ENCODE results near the gene FAM171A1. TPM values are rescaled to one million over a fixed set of nuclear protein-coding genes. Genes with fewer than 3 reads are reported as not detected.
"Not testable (repeated sequence)": the region's sequence is repeated elsewhere in the genome, so short reads cannot be mapped to it uniquely, and the experiment has no call there.

Gene FAM171A1
- total RNA-seq, 3 donors from 2014 or later = 2.7 to 4.2 (median 3.7) TPM

- no peak for DNase-seq
- ATAC-seq = no peak
- Mint-ChIP-seq H3K4me3 (no peak overlapping the region), H3K27me3 (ENCODE audit: low read depth) (no peaks in the 10 kb centered on the region), H3K4me1 (ENCODE audit: low read depth) (no peaks in the 10 kb centered on the region), H3K9me3 (no peaks in the 10 kb centered on the region), H3K36me3 (ENCODE audit: insufficient read depth) (no peaks in the 10 kb centered on the region)
Measured at GRCh38 chr10:15280974-15281373, 90.1 kb downstream of the FAM171A1 start.

DNA sequence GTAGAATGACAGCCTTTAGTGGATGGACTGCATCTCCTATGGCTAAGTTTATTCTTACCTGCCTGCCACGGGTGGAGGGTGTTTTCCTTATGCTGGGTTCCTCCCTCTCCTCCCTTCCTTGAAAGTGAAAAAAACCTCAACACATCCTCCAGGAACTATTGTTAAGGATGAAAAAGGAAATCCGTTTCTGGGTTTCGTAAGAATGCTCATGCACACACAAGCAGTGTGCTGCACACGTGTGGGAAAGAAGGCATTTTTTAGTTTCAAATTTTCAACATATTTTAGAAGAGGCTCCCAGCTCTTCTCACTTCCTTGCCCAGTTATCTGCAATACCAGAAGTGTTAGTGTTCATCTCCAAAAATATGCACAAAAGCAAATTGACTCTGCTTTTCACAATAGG is 90.6 kb downstream of the FAM171A1 start:
- no peaks in the 10 kb centered on the region for H3K36me3 Mint-ChIP-seq (ENCODE audit: insufficient read depth)
- no peaks in the 10 kb centered on the region for H3K27me3 Mint-ChIP-seq (ENCODE audit: low read depth)
- ATAC-seq (no peak), DNase-seq (no peak)
- H3K9me3 Mint-ChIP-seq = no peaks in the 10 kb centered on the region
- no peaks in the 10 kb centered on the region for H3K4me1 Mint-ChIP-seq (ENCODE audit: low read depth)
- H3K4me3 Mint-ChIP-seq = no peak overlapping the region

DNA sequence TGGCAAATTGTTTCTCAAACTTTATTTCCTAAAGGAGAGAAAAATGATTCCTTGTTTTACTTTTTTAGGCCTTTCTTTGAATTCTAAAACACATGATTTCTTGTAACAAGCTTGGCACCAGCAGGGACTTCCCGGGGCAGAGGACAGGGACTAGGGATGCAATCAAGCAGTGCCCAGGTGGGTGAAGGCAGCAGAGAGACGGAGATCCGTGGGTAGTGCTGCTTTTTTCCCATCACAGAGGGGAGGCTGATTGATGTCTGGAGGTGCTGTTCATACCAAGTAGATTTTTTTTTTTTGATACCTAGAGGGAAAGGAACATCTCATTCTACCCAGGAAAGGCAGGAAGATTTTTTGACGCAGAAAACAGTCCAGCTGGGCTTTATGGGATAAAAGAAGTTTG is 91.9 kb downstream of the FAM171A1 start:
- DNase-seq (no peak), ATAC-seq (no peak)
- Mint-ChIP-seq H3K36me3 (ENCODE audit: insufficient read depth) (peaks cover 4% of the 10 kb centered on the region), H3K4me3 (no peak overlapping the region), H3K4me1 (ENCODE audit: low read depth) (no peaks in the 10 kb centered on the region), H3K9me3 (no peaks in the 10 kb centered on the region), H3K27me3 (ENCODE audit: low read depth) (no peaks in the 10 kb centered on the region)

- ATAC-seq (no peak), DNase-seq (no peak)
- no peaks in the 10 kb centered on the region for H3K4me1 Mint-ChIP-seq (ENCODE audit: low read depth)
- peaks cover 6% of the 10 kb centered on the region for H3K36me3 Mint-ChIP-seq (ENCODE audit: insufficient read depth)
- no peaks in the 10 kb centered on the region for H3K9me3 Mint-ChIP-seq
- H3K27me3 Mint-ChIP-seq (ENCODE audit: low read depth) = no peaks in the 10 kb centered on the region
- H3K4me3 Mint-ChIP-seq = no peak overlapping the region
Measured at GRCh38 chr10:15278786-15279185, 92.3 kb downstream of the FAM171A1 start.

DNA sequence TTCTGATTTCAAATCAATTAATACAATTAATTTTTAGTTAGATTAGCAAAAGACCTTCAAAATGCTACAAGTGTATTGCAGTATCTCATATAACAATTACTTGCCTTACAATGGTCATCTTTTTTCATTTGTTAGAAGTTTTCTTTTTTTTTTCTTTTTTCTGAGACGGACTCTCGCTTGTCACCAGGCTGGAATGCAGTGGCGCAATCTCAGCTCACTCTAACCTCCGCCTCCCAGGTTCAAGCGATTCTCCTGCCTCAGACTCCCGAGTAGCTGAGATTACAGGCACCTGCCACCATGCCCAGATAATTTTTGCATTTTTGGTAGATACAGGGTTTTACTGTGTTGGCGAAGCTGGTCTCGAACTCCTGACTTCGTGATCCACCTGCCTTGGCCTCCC is 95.0 kb downstream of the FAM171A1 start:
- not testable (repeated sequence) for H3K4me3 Mint-ChIP-seq; H3K4me1 Mint-ChIP-seq (ENCODE audit: low read depth); H3K27me3 Mint-ChIP-seq (ENCODE audit: low read depth); H3K36me3 Mint-ChIP-seq (ENCODE audit: insufficient read depth); H3K9me3 Mint-ChIP-seq; DNase-seq; ATAC-seq

GRCh38 chr10:15269838-15270237 is 101.3 kb downstream of the FAM171A1 start:
- H3K36me3 Mint-ChIP-seq (ENCODE audit: insufficient read depth); ATAC-seq; H3K9me3 Mint-ChIP-seq; DNase-seq; H3K4me3 Mint-ChIP-seq; H3K27me3 Mint-ChIP-seq (ENCODE audit: low read depth); H3K4me1 Mint-ChIP-seq (ENCODE audit: low read depth): not testable (repeated sequence)

GRCh38 chr10:15267496-15267895 is 103.6 kb downstream of the FAM171A1 start:
- H3K27me3 Mint-ChIP-seq (ENCODE audit: low read depth) = no peaks in the 10 kb centered on the region
- DNase-seq (no peak), ATAC-seq (no peak)
- H3K4me1 Mint-ChIP-seq (ENCODE audit: low read depth) = no peaks in the 10 kb centered on the region
- no peaks in the 10 kb centered on the region for H3K36me3 Mint-ChIP-seq (ENCODE audit: insufficient read depth)
- H3K4me3 Mint-ChIP-seq = no peak overlapping the region
- peaks cover 7% of the 10 kb centered on the region for H3K9me3 Mint-ChIP-seq

DNA sequence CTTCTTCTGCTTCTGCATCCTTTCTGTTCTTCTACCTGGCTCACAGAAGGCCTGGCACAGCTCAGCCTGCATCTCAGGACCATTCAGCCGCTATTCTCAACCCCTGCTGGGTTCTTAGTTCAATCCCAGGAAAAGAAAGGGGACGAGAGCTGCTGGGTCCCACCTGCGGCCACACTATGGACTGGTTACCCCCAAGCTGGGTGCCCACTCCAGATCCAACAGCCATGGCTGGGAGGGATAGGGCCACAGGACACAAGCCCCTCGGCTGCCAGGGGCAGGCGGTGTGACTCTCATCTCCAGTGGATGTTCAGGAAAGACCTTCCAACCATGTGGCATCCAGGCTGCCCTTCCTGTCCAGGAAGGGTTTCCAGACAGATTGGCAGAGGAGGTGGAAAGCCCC is 105.0 kb downstream of the FAM171A1 start:
- no peak for DNase-seq
- Mint-ChIP-seq H3K4me1 (ENCODE audit: low read depth) (no peaks in the 10 kb centered on the region), H3K9me3 (peaks cover 7% of the 10 kb centered on the region), H3K36me3 (ENCODE audit: insufficient read depth) (no peaks in the 10 kb centered on the region), H3K27me3 (ENCODE audit: low read depth) (no peaks in the 10 kb centered on the region), H3K4me3 (no peak overlapping the region)
- no peak for ATAC-seq

- no peak for ATAC-seq
- Mint-ChIP-seq H3K9me3 (peaks cover 7% of the 10 kb centered on the region), H3K4me1 (ENCODE audit: low read depth) (no peaks in the 10 kb centered on the region), H3K36me3 (ENCODE audit: insufficient read depth) (no peaks in the 10 kb centered on the region), H3K4me3 (no peak overlapping the region), H3K27me3 (ENCODE audit: low read depth) (no peaks in the 10 kb centered on the region)
- no peak for DNase-seq
Measured at GRCh38 chr10:15265558-15265957, 105.5 kb downstream of the FAM171A1 start.

- ATAC-seq (no peak), DNase-seq (no peak)
- H3K4me3 Mint-ChIP-seq = no peak overlapping the region
- no peaks in the 10 kb centered on the region for H3K27me3 Mint-ChIP-seq (ENCODE audit: low read depth)
- no peaks in the 10 kb centered on the region for H3K4me1 Mint-ChIP-seq (ENCODE audit: low read depth)
- H3K9me3 Mint-ChIP-seq = peaks cover 7% of the 10 kb centered on the region
- no peaks in the 10 kb centered on the region for H3K36me3 Mint-ChIP-seq (ENCODE audit: insufficient read depth)
Measured at GRCh38 chr10:15265056-15265455, 106.0 kb downstream of the FAM171A1 start.

GRCh38 chr10:15263657-15264323 is 107.3 kb downstream of the FAM171A1 start:
- Mint-ChIP-seq H3K4me1 (ENCODE audit: low read depth) (no peaks in the 10 kb centered on the region), H3K4me3 (no peak overlapping the region), H3K27me3 (ENCODE audit: low read depth) (no peaks in the 10 kb centered on the region), H3K9me3 (no peaks in the 10 kb centered on the region), H3K36me3 (ENCODE audit: insufficient read depth) (no peaks in the 10 kb centered on the region)
- ATAC-seq (no peak), DNase-seq (no peak)

DNA sequence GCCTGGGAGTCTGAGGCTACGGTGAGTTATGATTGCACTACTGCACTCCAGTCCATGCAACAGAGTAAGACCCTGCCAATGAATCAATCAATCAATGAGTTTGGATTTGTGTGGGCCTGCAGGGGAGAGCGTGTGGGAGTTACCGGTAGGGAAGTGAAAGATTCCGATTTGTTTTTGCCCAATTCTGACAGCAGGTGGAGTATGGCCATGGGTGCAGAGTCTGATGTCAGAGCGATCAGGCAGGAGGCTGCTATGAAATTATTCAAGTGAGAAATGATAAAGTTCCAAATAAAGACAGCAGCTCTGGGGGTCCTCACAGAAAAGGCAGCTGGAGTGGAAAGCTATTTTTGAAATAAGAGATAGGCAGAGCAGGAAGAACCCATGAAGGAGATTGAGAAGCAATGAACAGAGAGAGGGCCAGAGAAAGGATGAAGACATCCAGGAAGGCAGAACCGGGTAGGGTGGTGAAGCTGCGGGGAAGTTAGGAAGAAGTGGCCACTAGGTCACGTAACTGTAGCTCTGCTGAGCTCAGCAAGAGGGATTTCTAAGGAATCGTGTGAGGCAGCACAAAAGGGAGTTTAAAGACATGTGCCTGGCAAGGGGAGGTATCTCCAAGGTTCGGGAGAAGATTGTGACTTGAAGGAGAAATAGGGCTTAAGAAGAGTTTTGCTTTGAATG is 108.9 kb downstream of the FAM171A1 start:
- no peak for ATAC-seq
- H3K36me3 Mint-ChIP-seq (ENCODE audit: insufficient read depth) = no peaks in the 10 kb centered on the region
- DNase-seq = no peak

DNA sequence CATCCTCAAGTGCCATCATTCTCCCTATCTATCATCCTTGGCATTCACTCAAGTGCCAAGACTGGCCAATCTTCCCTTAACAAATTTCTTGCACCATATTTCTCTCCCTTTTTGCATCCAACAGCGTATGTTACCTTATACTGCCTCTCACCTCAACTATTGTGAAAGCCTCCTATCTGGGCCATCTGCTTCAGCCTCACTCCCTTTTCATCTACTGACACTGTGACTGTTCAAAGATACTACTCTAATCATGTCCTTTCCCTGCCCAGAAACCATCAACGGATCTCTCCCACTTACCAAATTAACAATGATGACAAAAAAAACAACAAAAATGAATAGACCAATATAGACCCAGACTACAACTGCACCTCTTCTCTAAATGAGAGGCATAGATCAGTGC is 112.0 kb downstream of the FAM171A1 start:
- ATAC-seq = no peak
- Mint-ChIP-seq H3K36me3 (ENCODE audit: insufficient read depth) (no peaks in the 10 kb centered on the region), H3K4me1 (ENCODE audit: low read depth) (peaks cover 11% of the 10 kb centered on the region)

More for the DNA sequence above, 108.9 kb downstream of the FAM171A1 start:
- H3K4me1 Mint-ChIP-seq (ENCODE audit: low read depth) = no peaks in the 10 kb centered on the region
- no peak overlapping the region for H3K4me3 Mint-ChIP-seq
- no peaks in the 10 kb centered on the region for H3K9me3 Mint-ChIP-seq
- H3K27me3 Mint-ChIP-seq (ENCODE audit: low read depth) = no peaks in the 10 kb centered on the region

DNA sequence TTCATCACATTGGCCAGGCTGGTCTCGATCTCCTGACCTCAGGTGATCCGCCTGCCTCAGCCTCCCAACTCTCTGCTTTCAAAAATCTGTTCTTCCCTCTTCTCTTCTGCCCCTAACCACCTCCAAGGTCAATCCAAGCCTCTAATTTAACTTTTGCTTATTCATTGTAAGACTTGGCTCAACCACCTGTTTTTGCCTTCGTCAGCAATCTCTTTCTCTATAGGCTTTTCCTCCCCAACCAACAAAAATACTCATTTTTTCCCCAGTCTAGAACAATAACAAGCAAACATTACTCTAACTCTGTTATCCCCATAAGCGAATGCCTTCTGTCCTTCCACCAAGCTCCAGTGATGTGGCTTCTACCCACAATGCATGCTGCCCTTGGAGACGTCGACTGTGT is 112.8 kb downstream of the FAM171A1 start:
- Mint-ChIP-seq H3K4me3 (no peak overlapping the region), H3K27me3 (ENCODE audit: low read depth) (peaks cover 4% of the 10 kb centered on the region)
- ATAC-seq = no peak

More for the DNA sequence above, 112.0 kb downstream of the FAM171A1 start:
- no peaks in the 10 kb centered on the region for H3K9me3 Mint-ChIP-seq
- H3K4me3 Mint-ChIP-seq = no peak overlapping the region
- DNase-seq = no peak
- peaks cover 4% of the 10 kb centered on the region for H3K27me3 Mint-ChIP-seq (ENCODE audit: low read depth)

GRCh38 chr10:15255961-15256360 is 115.1 kb downstream of the FAM171A1 start:
- Mint-ChIP-seq H3K4me3 (no peak overlapping the region), H3K36me3 (ENCODE audit: insufficient read depth) (no peaks in the 10 kb centered on the region), H3K4me1 (ENCODE audit: low read depth) (peaks cover 28% of the 10 kb centered on the region), H3K9me3 (no peaks in the 10 kb centered on the region), H3K27me3 (ENCODE audit: low read depth) (peaks cover 4% of the 10 kb centered on the region)
- DNase-seq = no peak
- no peak for ATAC-seq

More for the DNA sequence above, 112.8 kb downstream of the FAM171A1 start:
- no peak for DNase-seq
- Mint-ChIP-seq H3K36me3 (ENCODE audit: insufficient read depth) (no peaks in the 10 kb centered on the region), H3K4me1 (ENCODE audit: low read depth) (peaks cover 18% of the 10 kb centered on the region), H3K9me3 (no peaks in the 10 kb centered on the region)

All from activated T-cell treated with anti-CD3 and anti-CD28 coated beads, Interleukin-2, amount 50 U/mL, for 4 hours (primary cell).